SK-N-SH (cell line): ENCODE results near the gene EPHX1. TPM values are rescaled to one million over a fixed set of nuclear protein-coding genes. Genes with fewer than 3 reads are reported as not detected.

ENCODE experiments used
- CTCF ChIA-PET: fragments of 300-600, 350-600 bp; formaldehyde crosslinking; extraction: SDS; loops from one replicate; lab custom pipeline; 2021; lab: Yijun Ruan, JAX
- POLR2A ChIA-PET: fragments of 350-600 bp; sonication (Branson Sonifier 250); formaldehyde crosslinking; extraction: SDS; loops from one replicate; lab custom pipeline; 2020; ENCODE audit warnings: antibody characterized with exemption, inconsistent platforms; lab: Yijun Ruan, JAX
- DNase-seq: peaks from one replicate; pipeline ENCODE4 v3.0.0; 2012
- H2AFZ ChIP-seq: fragments of 200-600 bp; sonication (generic); 2 replicates; pipeline ENCODE4 v1.8.1; 2016; ENCODE audit warnings: antibody characterized with exemption, mild to moderate bottlenecking, low read depth
- H3F3A ChIP-seq: fragments of 200-600 bp; sonication (generic); replicated peaks from 2 replicates; pipeline ENCODE3; 2016; ENCODE audit warnings: antibody characterized with exemption, mild to moderate bottlenecking; ENCODE audit not compliant: insufficient read depth
- H3K27ac ChIP-seq, 2 experiments: fragments of 200-500 bp in 1 of 2; fragments of 200-600 bp in 1 of 2; sonication (Bioruptor generic) in 1 of 2; sonication (generic), shearing (Covaris generic) in 1 of 2; 2 replicates each; pipeline versions ENCODE4 v1.5.1 to v1.6.1; 2014 to 2016; ENCODE audit warnings: low read depth in 2 of 2, inconsistent platforms in 1 of 2, low read length in 1 of 2, mild to moderate bottlenecking in 1 of 2, mixed read lengths in 1 of 2
- H3K27me3 ChIP-seq: fragments of 200-600 bp; sonication (generic), shearing (Covaris generic); 2 replicates; pipeline ENCODE4 v1.6.1; 2016; ENCODE audit warnings: mixed run types; ENCODE audit not compliant: insufficient read depth
- H3K36me3 ChIP-seq, 2 experiments: fragments of 200-500 bp in 1 of 2; fragments of 200-600 bp in 1 of 2; sonication (Bioruptor generic) in 1 of 2; sonication (generic) in 1 of 2; replicated peaks in 1 of 2; 2 replicates each; pipeline versions ENCODE3 to v1.5.1; 2014 to 2016; ENCODE audit warnings: low read length in 1 of 2, mild to moderate bottlenecking in 1 of 2; ENCODE audit not compliant: insufficient read depth in 2 of 2, control insufficient read depth in 1 of 2
- H3K4me1 ChIP-seq, 2 experiments: fragments of 200-500 bp in 1 of 2; fragments of 200-600 bp in 1 of 2; sonication (Bioruptor generic) in 1 of 2; sonication (generic), shearing (Covaris generic) in 1 of 2; 2 replicates each; pipeline versions ENCODE4 v1.5.1 to v1.6.1; 2014 to 2016; ENCODE audit warnings: low read depth in 1 of 2, low read length in 1 of 2, mixed run types in 1 of 2; ENCODE audit not compliant: insufficient read depth in 2 of 2, control insufficient read depth in 1 of 2
- H3K4me2 ChIP-seq: fragments of 200-600 bp; sonication (generic), shearing (Covaris generic); 2 replicates; pipeline ENCODE4 v1.6.1; 2017; ENCODE audit warnings: mixed run types
- H3K4me3 ChIP-seq, 2 experiments: fragments of 200-500 bp in 1 of 2; fragments of 200-600 bp in 1 of 2; sonication (Bioruptor generic) in 1 of 2; sonication (generic), shearing (Covaris generic) in 1 of 2; 2 replicates each; pipeline versions ENCODE4 v1.5.1 to v1.8.1; 2014 to 2016; ENCODE audit warnings: low read depth in 2 of 2, inconsistent platforms in 1 of 2, low read length in 1 of 2, mild to moderate bottlenecking in 1 of 2, mixed read lengths in 1 of 2, moderate library complexity in 1 of 2
- H3K79me2 ChIP-seq: fragments of 200-600 bp; sonication (generic); 2 replicates; pipeline ENCODE4 v1.8.1; 2017; ENCODE audit warnings: mild to moderate bottlenecking; ENCODE audit not compliant: insufficient read depth
- H3K9ac ChIP-seq: fragments of 200-600 bp; sonication (generic); 2 replicates; pipeline ENCODE4 v1.6.1; 2017; ENCODE audit warnings: mixed run types
- H3K9me2 ChIP-seq: fragments of 200-600 bp; sonication (generic); 2 replicates; pipeline ENCODE4 v1.6.1; 2017; ENCODE audit warnings: mixed run types
- H3K9me3 ChIP-seq: fragments of 200-600 bp; sonication (generic); 2 replicates; pipeline ENCODE4 v1.6.1; 2017; ENCODE audit warnings: mixed run types, mild to moderate bottlenecking, moderate library complexity
- H4K20me1 ChIP-seq: fragments of 200-600 bp; sonication (generic); 2 replicates; pipeline ENCODE4 v1.6.1; 2017; ENCODE audit warnings: mild to moderate bottlenecking, mixed run types; ENCODE audit not compliant: insufficient read depth
- CHD2 ChIP-seq: fragments of 150-350 bp; IDR thresholded peaks from 2 replicates; pipeline ENCODE4 v1.6.1; 2018; ENCODE audit warnings: low read length; ENCODE audit not compliant: partially characterized antibody
- CTCF ChIP-seq: fragments of 200-600 bp; sonication (generic); IDR thresholded peaks from 2 replicates; pipeline ENCODE4 v1.6.1; 2017; ENCODE audit warnings: antibody characterized with exemption, mild to moderate bottlenecking, moderate library complexity
- MAX ChIP-seq: IDR thresholded peaks from 2 replicates; pipeline ENCODE4 v1.4.0; 2012; ENCODE audit warnings: low read depth
- MXI1 ChIP-seq: IDR thresholded peaks from 2 replicates; pipeline ENCODE4 v1.6.1; 2012; ENCODE audit warnings: mild to moderate bottlenecking, low read depth, low read length, improper control_type of control experiment
- NFIC ChIP-seq: IDR thresholded peaks from 2 replicates; pipeline ENCODE4 v1.4.0; 2012; ENCODE audit warnings: borderline replicate concordance
- NRF1 ChIP-seq: IDR thresholded peaks from 2 replicates; pipeline ENCODE4 v1.6.1; 2012; ENCODE audit warnings: low read depth, mild to moderate bottlenecking, low read length
- RCOR1 ChIP-seq: fragments of 150-350 bp; IDR thresholded peaks from 2 replicates; pipeline ENCODE4 v1.6.1; 2017; ENCODE audit warnings: antibody characterized with exemption, low read length
- REST ChIP-seq: IDR thresholded peaks from 2 replicates; pipeline ENCODE4 v1.6.1; 2012; ENCODE audit warnings: mild to moderate bottlenecking, low read depth, low read length, moderate library complexity
- TEAD4 ChIP-seq: IDR thresholded peaks from 2 replicates; pipeline ENCODE4 v1.4.0; 2012; ENCODE audit warnings: mild to moderate bottlenecking, borderline replicate concordance; ENCODE audit not compliant: insufficient read depth
- ZBTB33 ChIP-seq: IDR thresholded peaks from 2 replicates; pipeline ENCODE4 v1.4.0; 2012; ENCODE audit warnings: low read depth, borderline replicate concordance
- WGBS: methylation state at CpG from one replicate; pipeline ENCODE4 v1.1.6; 2017; ENCODE audit warnings: low lambda C conversion rate; 5-methylcytosine and 5-hydroxymethylcytosine counted together
- polyA plus RNA-seq, 3 experiments: library from polyadenylated mRNA; depleted of rRNA; stranded (reverse); fragments of >200 nt; gene quantifications; 2 replicates each; pipeline ENCODE4 v1.2.3, GENCODE V29; 2012

The EPHX1 gene
- polyA plus RNA-seq, 1 of the 3 experiments (the other 2 are of a cell fraction), result 45.7 TPM

- Histone ChIP-seq H2AFZ (no peak overlapping the region), H3K27ac (no peak overlapping the region), H3K27me3 (no peaks in the 10 kb centered on the region), H3K9ac (no peak overlapping the region), H3K4me2 (no peak overlapping the region), H3K4me1 (no peaks in the 10 kb centered on the region; a peak in 1 of 4 replicates), H3K9me2 (no peaks in the 10 kb centered on the region), H3F3A (no peaks in the 10 kb centered on the region), H4K20me1 (no peaks in the 10 kb centered on the region), H3K9me3 (no peaks in the 10 kb centered on the region), H3K79me2 (no peaks in the 10 kb centered on the region), H3K4me3 (no peak overlapping the region), H3K36me3 (no peaks in the 10 kb centered on the region)
- 86% methylated on average over 8 of the region's 18 CpGs for WGBS
- ChIA-PET POLR2A (no interaction called here), CTCF (interaction anchor here (2.0 to 2.1 kb wide), 2 partner anchors 11 to 414 kb away, joined by 7 read pairs; no protein-coding TSS in a partner anchor)
- TF ChIP-seq NRF1 (no peak), MAX (no peak), REST (no peak), MXI1 (no peak), NFIC (no peak), RCOR1 (no peak), CTCF (no peak), TEAD4 (no peak), ZBTB33 (no peak), CHD2 (no peak)
- no peak for DNase-seq
These were observed 78.5 kb downstream of the EPHX1 start for GRCh38 chr1:225888289-225888897.
